ENCODE results near the gene TM7SF3.
"Not testable (repeated sequence)": the region's sequence is repeated elsewhere in the genome, so short reads cannot be mapped to it uniquely, and the experiment has no call there.

Gene TM7SF3

DNA sequence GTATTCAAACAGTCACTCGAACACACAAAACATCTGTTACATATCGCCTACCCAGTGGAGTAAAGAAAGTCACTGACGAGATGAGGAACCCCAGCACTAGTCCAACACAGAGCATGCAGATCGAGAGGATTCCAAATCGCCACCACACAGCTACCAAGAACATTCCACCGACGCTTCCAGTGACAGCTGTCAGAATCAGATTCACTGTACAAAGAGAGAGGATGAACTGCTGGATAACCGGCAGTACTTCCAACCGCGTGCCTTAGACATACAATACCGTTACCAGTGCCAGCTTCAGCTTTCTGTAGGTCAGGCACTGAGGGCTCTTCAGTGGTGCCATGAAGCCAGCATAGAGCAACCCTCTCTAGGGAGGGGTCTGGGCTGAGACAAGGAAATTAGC is 34.5 kb downstream of the TM7SF3 start:
- no peak for DNase-seq (ENCODE audit: low read depth in 2 of 2)

DNA sequence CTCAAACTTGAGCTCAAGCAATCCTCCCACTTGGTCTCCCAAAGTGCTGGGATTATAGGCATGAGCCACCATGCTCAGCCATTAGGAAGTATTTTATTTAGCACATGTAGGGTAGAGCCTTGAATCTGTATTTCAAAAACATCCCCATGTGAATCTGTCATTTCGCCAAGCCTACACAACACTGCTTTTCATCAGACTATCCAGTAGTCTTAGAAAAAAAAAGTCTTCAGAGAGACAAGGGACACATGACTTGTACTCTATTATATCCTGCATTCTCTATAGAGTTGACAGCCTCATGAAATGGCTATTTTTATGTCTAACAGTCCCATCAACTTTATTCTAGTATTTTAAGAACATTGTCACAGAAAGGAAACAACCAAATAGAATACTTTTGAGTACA is 35.4 kb downstream of the TM7SF3 start:
- DNase-seq (ENCODE audit: low read depth in 2 of 2) = no peak

DNA sequence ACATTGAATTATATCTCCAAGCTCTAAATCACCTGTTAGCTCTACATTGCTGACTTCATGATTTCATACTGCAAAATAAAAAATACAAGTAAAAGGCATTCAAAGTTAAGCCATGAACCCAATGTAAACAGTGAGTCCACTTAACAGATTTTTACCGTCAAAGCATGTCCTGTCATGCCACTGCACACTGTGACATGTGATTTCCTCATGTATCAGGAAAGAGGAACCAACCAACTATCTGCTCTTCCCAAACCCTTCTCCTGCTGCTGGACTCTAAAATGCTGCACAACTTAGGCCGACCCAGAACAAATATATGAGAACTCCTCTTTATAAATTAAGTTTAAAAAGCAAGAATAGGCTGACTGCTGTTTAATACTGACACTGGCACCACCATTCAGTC is 37.5 kb downstream of the TM7SF3 start:
- no peak for DNase-seq (ENCODE audit: low read depth in 2 of 2)

DNA sequence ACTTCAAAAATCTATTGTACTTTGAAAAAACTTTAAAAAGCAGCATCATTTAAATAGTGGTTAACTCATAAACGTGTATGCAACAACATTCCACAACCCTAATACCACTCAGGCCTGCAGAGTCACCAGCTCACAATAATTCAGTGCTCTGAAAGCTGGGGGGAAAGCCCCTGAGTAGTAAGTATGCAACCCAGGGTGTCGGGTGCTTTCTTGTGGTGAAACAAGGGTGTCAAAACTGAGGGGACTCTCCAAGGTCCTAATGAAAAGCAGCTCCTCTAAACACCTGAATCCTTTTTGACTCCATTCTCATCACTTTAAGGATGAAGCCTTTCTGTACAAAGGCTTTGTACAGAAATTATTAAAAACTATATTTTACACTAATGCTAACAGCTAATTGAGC is 42.2 kb downstream of the TM7SF3 start:
- peak; percentile 19 to 23 for DNase-seq (ENCODE audit: low read depth in 2 of 2)

DNA sequence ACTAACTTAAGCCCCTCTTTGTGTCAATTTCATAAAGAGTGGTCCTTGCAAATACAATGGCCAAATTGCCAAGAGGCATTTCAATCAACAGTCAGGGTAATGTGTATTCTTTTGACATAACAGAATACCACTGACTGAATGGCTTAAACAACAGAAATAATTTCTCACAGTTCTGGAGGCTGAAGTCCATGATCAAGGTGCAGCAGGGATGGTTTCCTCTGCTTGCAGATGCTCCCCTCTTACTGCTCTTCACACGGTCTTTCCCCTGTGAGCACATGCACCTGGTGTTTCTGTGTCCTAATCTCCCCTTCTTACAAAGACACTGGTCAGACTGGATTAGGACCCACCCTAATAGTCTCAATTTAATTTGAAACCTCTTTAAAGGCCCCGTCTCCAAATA is 44.0 kb downstream of the TM7SF3 start:
- DNase-seq (ENCODE audit: low read depth in 2 of 2) = no peak

DNA sequence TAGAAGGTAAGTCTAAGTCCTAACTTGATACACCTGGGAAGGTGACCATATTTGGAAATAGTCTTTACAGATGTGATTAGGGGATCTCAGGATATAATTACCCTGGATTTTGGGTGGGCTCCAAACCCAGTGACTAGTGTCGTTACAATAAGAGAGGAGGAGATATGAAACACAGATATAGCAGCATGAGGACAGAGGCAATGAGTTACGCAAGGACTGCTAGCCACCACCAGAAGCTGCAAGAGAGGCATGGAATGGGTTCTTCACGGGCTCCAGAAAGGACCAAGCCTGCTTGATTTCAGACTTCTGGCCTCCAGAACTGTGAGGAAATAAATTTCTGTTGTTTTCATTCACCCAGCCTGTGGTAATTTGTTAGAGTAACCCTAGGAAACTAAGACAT is 47.3 kb downstream of the TM7SF3 start:
- DNase-seq (ENCODE audit: low read depth in 2 of 2) = no peak

DNA sequence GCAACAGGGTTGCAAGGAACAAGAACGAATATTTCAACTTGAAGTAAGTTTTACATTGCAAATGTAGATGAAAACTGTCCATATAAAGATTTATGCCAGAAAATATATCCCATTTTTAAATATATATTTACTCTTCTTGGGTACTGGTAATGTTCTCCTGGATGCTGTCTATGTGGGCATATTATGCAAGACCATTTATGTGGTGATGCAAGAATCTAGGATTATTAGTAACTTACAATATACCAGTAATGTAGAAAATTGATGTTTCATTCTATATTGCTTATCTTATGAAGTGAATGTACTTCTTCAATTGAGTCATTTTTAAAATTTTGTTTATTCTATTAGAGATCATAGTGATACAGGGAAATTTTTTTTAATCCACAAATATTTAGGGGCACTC is 50.8 kb downstream of the TM7SF3 start:
- DNase-seq (ENCODE audit: low read depth in 2 of 2) = no peak

DNA sequence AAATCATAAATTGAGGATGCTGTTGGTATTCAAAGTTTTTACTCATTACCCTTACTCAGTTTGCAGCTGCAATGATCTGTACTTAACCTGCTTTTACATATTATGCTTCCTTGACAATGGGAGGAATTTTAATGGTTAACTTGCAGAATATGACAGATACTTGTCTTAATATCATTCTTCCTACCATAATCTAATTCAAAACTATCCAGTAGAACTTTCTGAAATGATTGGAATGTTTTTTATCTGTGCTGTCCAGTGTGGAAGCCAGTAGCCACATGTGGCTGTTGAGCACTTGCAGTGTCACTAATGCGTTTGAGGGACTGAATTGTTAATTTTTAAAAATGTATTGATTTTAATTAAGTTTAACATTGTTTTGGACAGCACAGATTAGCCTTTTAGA is 52.4 kb downstream of the TM7SF3 start:
- no peak for DNase-seq (ENCODE audit: low read depth in 2 of 2)

DNA sequence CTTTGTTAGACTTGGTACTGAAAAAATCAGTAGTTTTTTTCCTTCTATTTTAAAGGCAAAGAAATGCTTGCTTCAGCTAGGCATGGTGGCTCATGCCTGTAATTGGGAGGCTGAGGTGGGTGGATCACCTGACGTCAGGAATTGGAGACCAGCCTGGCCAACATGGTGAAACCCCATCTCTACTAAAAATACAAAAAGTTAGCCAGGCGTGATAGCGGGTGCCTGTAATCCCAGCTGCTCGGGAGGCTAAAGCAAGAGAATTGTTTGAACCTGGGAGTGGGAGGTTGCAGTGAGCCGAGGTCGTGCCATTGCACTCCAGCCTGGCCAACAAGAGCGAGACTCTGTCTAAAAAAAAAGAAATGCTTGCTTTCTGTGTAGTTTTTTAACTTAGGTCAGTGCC is 52.8 kb downstream of the TM7SF3 start:
- not testable (repeated sequence) for DNase-seq (ENCODE audit: low read depth in 2 of 2)

DNA sequence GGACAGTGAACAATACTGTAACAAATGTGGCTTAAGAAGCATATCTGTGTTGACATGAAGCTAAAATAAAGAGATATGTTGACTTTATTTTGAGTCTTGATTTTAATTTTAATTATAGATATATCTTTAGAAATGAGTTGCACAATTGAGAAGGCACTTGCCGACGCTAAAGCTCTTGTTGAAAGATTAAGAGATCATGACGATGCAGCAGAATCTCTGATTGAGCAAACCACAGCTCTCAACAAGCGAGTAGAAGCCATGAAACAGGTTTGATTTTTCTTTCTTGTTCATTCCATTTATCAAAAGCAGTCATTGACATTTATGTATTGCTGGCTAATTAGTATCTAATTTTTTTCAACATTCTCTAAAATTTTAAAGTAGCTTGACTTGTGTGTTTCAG is 60.2 kb downstream of the TM7SF3 start:
- no peak for DNase-seq (ENCODE audit: low read depth in 2 of 2)

DNA sequence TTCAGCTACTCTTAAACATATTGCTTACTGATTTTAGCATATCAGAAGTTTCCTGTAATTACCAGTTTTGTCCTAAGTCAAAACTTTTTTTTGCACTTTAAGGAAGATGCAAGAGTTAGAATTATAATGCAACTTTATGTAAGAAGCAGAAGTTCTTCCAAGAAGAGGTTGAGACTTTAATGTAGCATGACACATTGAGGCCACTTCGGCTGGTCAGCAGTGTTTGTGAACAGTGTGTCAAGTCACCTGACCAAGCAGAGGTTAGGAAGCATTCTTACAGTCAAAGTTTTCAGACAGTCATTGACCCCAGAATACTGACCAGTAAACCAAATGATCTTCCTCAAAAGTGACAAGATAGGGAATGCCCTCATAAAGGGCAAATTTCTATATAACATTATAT is 60.7 kb downstream of the TM7SF3 start:
- no peak for DNase-seq (ENCODE audit: low read depth in 2 of 2)

DNA sequence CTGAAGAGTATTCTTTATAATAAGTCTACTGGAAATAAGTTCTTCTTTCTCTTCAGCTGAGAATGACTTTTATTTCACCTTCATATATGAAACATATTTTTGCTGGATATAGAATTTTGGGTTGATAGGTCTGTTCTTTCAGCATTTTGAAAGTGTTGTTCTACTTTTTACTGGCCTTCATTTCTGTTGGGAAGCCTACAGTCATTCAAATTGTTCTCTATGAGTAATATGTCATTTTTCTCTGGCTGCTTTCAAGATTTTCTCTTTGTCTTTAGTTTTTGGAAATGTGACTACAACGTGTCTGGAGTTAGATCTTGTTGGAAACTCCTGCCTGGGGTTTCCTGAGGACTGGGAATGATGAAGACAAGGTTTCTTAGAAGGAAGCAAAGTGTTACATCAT is 65.9 kb downstream of the TM7SF3 start:
- no peak for DNase-seq (ENCODE audit: low read depth in 2 of 2)

DNA sequence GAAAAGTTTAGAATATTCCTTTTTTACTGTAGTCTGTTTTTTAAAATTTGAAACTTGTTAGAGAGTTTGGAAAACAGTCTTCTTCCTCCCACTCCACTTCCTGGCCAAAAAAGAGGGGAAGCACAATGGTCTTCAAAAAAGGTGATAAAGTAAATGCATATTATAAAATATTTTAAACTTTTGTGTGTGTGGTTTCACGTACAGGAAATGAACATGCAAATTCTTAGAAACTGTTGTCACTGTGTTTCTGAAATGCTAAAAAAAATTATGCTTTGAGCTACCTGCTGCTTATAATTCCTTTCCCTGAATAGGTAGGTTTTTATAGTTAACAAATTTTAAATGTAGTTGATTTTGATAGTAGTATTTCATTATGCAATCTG is 73.0 kb downstream of the TM7SF3 start:
- DNase-seq (ENCODE audit: low read depth in 2 of 2) = no peak

DNA sequence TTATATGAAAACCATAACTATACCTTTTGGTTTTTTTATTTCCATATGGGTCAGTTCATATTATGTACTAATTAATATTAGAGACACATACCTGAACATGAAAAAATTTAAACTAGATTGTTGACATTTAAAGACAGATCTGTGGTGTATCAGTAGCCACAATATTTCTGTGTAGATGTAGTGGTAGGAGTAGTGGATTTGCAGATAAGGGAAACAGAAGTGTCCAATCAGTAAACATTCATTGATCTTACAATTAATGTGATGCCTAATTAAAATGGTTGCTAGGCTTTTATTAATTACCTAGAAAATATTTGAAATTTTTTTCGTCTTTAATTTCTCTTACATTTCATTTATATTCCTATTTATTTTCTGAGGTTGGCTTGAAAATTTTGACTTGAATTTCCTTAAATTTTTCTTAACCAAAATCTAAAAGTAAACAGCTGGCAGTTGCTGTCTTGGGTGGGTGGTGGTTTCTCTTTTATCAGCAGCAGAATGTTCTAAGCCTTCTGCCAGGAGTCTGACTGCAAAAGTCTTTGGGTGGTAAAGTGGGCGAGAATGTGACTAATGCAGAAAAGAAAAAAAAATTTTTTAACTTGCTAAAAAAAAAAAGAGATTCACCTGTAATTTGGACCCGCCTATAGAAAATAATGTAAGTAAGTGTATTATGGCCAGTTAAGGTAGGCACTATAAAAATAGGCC is 73.5 kb downstream of the TM7SF3 start:
- no peak for DNase-seq (ENCODE audit: low read depth in 2 of 2)

DNA sequence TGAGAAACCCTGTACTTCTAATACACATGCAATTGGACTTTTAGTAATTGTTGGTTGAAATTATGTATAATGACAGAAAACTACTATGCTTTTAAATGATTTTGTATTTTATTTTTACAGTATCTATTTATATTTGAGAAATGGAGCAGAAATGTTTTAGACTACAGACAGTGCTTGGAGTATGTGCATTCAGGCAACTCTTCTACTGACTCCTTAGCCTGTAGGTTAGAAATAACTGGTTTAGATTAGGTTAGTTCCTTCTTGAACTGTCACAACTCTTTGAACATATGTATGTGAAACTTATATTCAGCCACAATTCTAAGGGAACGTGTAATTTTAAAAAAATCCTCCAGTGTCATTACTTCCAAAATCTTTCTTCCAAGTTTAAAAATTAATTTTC is 74.2 kb downstream of the TM7SF3 start:
- no peak for DNase-seq (ENCODE audit: low read depth in 2 of 2)

DNA sequence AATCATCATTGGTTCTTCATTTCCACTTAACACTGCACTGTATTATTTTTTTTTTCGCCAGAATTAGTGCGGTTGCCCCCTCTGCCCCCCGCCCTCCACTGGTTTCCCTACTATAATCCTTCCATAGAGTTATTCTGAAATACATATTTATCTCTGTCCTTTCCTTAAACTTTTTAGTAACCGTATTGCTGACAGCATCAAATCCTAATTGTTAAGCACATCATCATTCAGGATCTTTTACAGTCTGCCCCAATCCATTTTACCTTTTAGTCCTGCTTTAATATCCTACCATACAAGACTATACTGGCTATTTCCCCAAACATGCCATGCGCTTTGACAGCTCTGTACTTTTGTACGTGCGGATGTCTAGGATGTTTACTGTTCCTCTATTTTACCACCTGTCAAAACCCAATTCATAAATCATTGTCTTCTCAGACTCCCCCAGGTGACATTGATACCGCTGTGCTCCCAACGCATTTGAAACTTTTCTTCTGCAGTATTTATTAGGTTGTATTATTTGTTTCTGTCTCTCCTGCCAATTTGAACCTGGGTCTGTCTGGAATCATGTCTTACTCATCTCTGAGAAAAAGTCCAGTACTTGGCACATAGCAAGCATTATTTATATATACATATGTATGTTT is 74.9 kb downstream of the TM7SF3 start:
- no peak for DNase-seq (ENCODE audit: low read depth in 2 of 2)

DNA sequence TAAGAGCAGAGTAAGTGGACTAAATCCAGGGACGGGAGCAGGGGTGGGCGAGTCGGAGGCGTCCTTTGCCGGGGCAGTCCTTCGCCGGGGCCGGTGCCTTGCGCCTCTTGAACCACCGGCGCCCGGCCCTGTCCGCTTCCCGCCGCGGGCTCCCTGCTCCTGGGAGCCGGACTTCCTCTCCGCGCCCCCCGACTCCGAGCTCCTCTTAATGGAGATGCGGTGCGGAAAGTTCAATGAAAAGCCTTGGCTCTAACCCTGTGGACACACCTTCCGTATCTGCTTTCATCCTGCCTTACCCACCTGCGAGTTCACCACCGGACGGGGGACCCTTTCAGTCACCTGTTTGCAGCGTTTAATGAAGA is 75.5 kb downstream of the TM7SF3 start:
- DNase-seq (ENCODE audit: low read depth in 2 of 2) = no peak

DNA sequence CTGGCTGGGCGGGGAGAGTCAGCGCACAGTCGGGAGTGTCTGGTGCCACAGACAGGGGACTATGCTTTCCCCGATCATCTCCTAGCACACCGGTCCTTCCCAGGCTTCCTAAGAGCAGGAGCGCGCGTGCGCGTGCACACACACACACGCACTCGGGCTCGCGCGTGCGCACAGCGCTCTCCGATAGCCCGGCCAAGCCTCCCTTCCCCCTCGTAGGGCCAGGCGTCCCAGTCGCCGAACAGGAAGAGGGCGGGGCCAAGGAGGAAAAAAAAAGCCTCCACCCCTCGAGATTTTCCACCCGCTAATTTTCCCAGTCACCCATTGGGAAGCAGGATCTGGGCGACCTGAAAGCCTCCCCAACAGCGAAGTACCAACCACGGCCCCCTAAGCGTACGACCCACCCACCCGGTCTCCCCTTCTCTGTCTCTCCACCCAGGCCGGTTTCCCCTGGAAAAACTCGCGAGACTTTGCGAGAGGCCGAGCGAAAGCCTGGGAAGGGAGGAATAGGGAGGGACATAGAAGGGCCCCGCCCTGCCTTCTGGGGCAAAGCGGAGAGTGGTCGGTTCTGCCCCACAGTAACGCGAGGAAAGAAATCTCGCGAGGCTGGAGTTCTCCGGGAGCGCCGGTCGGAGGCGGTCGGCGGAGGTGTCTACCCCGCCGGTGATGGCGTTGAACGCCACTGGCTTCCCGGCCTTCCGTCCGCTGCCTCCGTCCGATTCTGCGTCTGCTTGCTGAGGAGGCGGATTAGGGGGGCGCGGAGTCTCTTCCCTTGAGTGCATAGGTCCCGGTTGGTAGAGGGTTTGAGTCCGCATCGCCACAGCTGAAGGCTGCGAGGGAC is 76.1 kb downstream of the TM7SF3 start, which contains the start of the genes FGFR1OP2 and INTS13:
FGFR1OP2 (plus strand) TSS at position 608 of the 838 bp plus-strand sequence. CDS start 15,689 bp downstream, outside the sequence.
INTS13 (minus strand) TSS at position 119 of the 838 bp plus-strand sequence. CDS start 1,178 bp downstream, outside the sequence.
- DNase-seq (ENCODE audit: low read depth in 2 of 2) = peak; percentile 87 to 93

DNA sequence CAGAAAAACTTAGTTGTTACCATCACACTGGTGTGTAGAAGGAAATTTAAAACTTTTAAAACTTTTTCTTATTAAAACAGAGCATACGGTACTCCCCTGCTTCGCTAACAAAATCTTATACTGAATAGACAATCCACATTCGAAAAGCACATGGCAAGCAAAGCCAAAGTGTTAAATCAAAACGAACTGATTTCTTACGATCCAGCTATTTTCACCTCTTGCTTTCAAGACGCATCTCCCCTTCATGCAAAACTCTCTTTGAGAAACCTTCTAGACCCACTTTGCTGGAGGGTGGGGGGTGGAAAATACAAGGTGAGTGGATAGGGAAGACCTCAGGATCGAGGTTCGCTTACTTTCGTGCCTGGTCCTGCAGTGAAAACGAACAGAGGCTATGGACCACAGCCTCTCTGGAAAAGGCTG is 76.7 kb downstream of the TM7SF3 start:
- no peak for DNase-seq (ENCODE audit: low read depth in 2 of 2)

DNA sequence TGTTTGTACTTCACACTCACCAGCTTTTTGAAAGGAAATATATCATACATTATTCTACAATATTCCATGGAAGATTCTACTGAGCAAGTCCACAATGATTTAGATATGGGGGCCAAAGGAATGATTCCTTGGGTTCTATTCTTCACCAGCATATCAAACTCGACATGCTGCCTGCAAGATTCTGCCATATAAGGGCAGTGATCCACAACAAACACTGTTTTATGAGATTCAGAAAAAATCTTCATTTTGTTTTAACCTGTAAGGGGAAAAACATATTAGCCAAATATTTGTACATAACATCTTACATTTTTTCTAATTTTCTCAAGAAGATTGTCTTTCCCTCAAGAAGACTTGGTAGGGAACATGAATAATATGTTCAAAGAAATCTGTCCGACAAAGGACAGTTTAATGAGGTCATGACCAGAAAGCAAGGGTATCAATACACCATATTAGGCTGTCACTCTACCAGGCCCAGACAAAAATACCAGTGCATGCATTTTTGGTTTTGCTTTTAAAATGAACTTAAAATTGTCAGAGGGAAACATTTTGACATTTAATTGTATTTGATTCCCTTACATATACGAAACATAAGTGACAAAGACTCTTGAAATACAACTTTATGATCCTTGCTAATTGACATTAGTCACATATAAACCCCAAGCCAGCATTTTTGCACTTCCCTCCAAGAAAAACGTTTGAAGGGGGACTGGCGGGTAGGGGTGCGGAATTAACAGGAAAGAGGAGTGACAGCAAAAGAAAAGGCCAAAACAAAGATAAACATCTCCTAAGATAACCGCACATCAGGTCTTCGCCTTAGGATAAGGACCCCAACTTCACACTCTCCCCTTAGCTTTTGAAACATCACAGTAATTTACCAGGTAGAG is 77.4 kb downstream of the TM7SF3 start:
- DNase-seq (ENCODE audit: low read depth in 2 of 2) = no peak

DNA sequence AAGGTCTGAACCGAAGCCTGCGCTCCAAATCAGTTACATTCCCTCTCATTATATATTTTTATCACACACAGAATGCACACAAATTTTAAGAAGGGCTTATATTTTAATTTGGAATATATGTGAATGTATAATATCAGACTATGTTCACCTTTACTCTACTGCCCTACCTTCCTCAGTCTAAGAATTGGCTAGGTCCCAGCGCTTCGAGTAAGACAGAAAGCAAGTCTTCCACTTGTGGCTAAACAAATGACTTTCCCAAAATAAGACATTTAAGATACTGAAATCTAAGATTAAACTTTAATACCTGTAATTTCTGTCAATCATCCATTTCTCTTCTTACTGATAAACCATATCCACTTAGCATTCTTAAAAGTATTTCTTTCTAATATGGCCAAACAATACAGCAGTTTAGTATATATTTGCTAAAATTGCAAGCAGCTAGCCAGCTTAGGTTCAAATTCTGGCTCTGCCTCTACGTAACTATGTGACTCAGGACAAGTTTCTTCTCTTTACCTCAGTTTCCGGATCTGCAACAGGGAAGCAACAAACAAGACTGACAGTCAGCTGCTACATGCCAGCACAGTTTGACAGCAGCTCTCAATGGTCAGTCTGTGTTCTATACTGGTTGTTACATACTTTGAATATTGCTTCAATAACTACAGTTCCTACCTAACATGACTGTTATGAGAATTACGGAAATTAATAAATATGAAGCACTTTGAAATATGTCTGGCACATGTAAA is 78.4 kb downstream of the TM7SF3 start:
- no peak for DNase-seq (ENCODE audit: low read depth in 2 of 2)

Measured in stimulated activated CD8-positive, alpha-beta memory T cell treated with anti-CD3 and anti-CD28 coated beads, Interleukin-2, amount 100 ng/mL, for 1 hour (primary cell).